Fibroblast of villous mesenchyme (primary cell): ENCODE results near the gene COG5. TPM values are rescaled to one million over a fixed set of nuclear protein-coding genes. Genes with fewer than 3 reads are reported as not detected.

Experiments
- DNase-seq: peaks from one replicate; pipeline ENCODE4 v3.0.0-alpha.2; 2010; ENCODE audit warnings: low read depth
- H3K4me3 ChIP-seq: 2 replicates; pipeline ENCODE4 v1.5.1; 2011; ENCODE audit warnings: low read depth, mild to moderate bottlenecking, low read length
- total RNA-seq: library from RNA; depleted of rRNA; stranded (reverse); fragments of >200 nt; gene quantifications from 2 replicates; pipeline ENCODE4 v1.2.3, GENCODE V29; 2012
- TF ChIP-seq, protein P1 (sequence below): IDR thresholded peaks from 2 replicates; pipeline ENCODE4 v1.5.1; 2012; ENCODE audit warnings: low read depth, mild to moderate bottlenecking, low read length; ENCODE audit not compliant: insufficient read depth

The COG5 gene
- total RNA-seq, 1 donor = 32.0 TPM

- DNase-seq = peak; percentile 81
- TF ChIP-seq, protein P1, sequence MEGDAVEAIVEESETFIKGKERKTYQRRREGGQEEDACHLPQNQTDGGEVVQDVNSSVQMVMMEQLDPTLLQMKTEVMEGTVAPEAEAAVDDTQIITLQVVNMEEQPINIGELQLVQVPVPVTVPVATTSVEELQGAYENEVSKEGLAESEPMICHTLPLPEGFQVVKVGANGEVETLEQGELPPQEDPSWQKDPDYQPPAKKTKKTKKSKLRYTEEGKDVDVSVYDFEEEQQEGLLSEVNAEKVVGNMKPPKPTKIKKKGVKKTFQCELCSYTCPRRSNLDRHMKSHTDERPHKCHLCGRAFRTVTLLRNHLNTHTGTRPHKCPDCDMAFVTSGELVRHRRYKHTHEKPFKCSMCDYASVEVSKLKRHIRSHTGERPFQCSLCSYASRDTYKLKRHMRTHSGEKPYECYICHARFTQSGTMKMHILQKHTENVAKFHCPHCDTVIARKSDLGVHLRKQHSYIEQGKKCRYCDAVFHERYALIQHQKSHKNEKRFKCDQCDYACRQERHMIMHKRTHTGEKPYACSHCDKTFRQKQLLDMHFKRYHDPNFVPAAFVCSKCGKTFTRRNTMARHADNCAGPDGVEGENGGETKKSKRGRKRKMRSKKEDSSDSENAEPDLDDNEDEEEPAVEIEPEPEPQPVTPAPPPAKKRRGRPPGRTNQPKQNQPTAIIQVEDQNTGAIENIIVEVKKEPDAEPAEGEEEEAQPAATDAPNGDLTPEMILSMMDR = no peak
- H3K4me3 ChIP-seq = no peak overlapping the region
These were observed 28.8 kb upstream of the COG5 start for GRCh38 chr7:107592361-107593024.

GRCh38 chr7:107591421-107591820, 27.7 kb upstream of the COG5 start:
- no peak overlapping the region for H3K4me3 ChIP-seq
- TF ChIP-seq, protein P1 = no peak
- DNase-seq = peak; percentile 41

- no peak for DNase-seq
- TF ChIP-seq, protein P1 = no peak
- H3K4me3 ChIP-seq = no peak overlapping the region
These were observed 24.9 kb upstream of the COG5 start for GRCh38 chr7:107588529-107589130.

DNA sequence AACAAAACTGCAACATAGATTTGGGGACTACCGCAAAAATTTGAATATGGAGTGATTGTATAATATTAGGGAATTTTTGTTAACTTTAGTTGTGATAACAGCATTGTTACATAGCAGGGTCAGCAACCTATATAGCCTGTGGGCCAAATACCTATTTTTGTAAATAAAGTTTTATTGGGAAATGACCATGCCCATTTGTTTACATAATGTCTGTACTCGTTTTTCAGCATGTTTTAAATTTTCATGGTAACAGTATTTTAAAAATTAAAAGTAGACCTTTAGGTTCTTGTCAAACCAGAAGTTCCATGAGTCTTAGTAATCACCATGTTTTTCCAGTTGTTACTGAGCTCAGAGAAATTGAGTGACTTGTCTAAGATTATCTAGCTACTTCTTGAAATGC, 21.0 kb upstream of the COG5 start:
- no peak for DNase-seq
- TF ChIP-seq, protein P1 = no peak

GRCh38 chr7:107582875-107583274, 19.2 kb upstream of the COG5 start:
- TF ChIP-seq, protein P1 = no peak
- no peak overlapping the region for H3K4me3 ChIP-seq
- DNase-seq = peak; percentile 43

More for the DNA sequence above, 21.0 kb upstream of the COG5 start:
- H3K4me3 ChIP-seq = no peak overlapping the region

DNA sequence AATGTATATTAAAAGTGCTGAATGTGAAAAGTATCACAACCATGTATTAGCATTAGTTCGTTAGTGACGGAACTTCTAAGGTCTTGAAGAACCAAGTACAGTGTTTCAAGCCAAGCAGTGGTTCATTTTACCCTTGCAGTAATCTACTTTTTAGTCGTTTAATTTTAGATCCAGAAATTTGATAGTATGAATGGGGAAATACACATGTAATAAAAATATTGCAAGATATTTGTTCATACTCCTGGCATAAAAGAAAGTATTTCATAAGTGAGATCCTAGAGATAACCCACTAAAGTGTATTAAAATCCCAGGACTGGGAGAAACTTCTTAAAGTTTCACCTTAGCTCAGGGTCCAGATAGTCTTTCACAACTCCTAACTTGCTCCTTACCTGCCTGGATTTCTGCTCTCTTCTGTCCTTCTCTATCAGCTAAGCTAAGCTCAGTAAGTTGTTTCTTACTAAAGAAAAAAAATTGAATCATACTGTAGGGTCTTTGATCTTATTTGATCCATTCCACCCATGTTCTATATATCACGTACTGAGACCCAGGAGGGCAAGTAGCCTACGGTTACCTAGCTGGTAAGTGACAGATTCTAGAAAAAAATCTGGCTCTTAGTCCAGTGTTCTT, 17.8 kb upstream of the COG5 start:
- DNase-seq = peak; percentile 33
- TF ChIP-seq, protein P1 = no peak
- H3K4me3 ChIP-seq = peak overlapping the region; percentile 73
